GM21423 (cell line): ENCODE results near the gene SETD5.

ENCODE experiments used
- ATAC-seq: cut with Tn5 transposase; IDR thresholded peaks from one replicate; pipeline ENCODE4 v1.9.1; 2021; ENCODE audit warnings: mild to moderate bottlenecking, moderate library complexity; ENCODE audit not compliant: unreplicated experiment

SETD5 gene

DNA sequence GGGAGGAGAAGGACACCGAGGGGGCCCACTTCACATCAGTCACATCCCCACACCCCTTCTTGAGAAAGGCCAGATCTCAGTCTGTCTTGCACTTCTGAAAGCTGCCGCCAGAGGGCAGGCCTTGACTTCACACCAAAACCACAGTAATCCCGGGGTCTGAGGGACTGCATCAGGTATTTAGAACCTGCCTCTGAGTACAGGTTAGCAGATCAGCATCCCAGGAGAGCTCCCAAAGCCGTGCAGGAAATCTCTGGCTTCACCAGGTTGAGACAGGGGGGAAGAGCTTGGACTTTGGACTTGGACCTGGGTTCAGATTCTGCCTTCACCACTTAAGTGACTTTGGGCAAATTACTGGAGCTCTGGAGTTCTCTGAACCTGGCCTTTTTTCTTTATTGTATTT is 105.9 kb downstream of the SETD5 start:
- ATAC-seq: no peak

DNA sequence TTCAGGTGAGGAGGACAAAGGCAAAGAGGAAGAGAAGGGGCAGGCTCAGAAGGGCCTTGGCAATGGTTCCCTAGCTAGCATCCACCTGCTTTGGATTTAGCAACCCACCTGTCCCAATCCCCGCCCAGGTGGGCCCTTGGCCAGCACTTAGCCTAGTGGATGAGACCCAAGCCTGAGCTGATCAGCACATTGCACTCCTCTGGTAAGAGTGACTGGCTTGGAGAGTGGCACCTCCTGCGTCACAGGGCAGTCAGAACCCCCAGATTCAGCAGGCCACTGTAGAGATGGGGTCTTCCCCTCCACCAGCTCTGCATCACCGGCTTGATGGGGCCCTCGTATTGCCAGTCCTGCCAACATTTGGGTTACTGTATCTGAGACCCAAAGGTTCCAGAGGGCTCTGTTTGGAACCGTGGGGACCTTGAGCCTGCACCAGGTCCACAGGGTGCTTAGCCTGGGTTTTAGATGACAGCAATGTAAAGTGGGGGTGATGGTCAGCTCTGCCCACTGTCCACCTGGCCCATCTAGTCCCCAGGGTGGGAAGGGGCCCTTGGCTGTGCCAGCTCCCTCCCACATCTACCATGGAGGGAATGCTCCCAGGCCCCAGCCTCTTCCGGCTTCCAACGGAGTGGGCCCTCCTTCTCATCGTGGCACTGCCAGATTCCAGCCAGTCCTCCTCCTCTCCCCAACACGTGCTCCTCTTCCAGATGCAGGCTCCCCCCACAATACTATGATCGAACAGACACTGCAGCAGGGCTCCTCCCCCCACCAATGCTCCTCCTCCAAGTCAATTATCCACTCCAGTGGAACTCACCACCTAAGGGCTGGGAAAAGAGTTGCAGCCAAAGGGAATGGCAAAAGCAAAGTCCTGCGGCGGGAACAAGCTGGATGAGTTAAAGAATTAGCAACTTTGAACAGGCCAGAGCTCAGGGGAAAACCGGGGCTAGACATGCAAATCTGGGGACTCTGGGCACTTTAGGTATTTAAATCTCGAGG is 110.5 kb downstream of the SETD5 start:
- no peak for ATAC-seq

DNA sequence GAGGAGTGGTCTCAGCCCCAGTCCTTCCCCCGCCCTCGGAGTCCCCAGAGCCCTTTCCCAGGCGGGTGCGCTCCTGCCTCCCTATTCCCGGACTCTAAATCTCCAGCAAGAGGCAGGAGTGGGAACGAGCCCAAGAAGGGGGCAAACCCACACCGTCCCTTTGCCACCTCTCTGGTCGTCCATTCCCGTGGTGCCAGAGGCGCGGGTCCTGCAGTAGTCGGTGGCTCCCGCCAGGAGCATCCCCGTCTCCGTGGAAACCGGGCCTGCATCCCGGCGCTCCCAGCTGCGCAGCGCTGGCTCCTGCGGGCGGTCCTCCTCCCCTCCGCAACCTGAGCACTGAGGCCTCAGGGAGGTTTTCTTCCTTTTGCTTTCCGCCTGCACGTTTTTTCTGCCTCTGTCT is 111.4 kb downstream of the SETD5 start:
- no peak for ATAC-seq

DNA sequence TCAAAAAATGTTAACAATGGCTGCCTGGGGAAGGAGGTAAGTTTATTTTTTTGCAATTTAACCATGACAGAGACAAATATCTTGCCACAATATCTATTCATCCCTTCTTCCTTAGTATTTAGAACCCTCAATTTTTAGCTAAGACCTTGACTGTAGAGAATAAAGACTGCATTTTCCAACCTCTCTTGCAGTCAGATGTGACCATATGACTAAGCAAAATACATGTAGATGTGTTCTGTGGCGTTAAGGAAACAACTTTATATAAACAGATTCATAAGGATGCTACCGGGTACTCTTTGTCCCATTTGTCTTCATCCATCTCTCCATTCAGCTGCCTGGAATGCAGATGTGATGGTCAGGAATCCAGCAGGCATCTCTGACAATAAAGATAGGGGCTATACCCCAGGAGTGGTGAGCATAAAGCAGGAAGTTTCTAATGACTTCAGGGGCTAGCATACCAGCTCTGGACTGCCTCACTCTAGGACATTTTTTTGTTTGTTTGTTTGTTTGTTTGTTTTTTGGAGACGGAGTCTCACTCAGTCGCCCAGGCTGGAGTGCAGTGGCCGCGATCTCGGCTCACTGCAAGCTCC is 115.1 kb downstream of the SETD5 start:
- no peak for ATAC-seq

DNA sequence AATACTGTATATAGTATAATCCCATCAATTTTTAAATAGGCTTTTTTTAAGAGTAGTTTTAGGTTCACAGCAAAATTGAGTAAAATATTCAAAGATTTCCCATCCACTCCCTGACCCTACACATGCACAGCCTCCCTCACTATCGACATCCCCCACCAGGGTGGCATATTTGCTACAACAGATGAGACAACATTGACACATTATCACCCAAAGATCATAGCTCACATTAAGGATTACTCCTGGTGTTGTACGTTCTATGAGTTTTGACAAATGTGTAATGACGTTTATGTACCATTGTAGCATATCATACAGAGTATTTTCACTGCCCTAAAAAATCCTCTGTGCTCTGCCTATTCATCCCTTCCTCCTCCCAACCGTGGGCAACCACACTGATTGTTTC is 116.9 kb downstream of the SETD5 start:
- no peak for ATAC-seq

DNA sequence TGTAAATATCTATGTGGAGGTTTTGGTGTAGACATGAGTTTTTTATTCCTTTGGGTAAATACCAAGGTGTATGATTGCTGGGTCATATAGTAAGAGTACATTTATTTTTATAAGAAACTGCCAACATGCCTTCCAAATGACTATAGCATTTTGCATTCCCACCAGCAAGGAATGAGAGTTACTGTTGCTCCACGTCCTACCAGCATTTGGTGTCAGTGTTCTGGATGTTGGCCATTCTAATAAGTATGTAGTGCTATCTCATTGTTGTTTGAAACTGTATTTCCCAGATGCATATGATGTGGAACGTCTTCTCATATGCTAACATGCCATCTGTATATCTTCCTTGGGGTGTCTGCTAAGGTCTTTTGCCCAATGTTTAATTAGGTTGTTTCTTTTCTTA is 117.5 kb downstream of the SETD5 start:
- ATAC-seq: no peak

DNA sequence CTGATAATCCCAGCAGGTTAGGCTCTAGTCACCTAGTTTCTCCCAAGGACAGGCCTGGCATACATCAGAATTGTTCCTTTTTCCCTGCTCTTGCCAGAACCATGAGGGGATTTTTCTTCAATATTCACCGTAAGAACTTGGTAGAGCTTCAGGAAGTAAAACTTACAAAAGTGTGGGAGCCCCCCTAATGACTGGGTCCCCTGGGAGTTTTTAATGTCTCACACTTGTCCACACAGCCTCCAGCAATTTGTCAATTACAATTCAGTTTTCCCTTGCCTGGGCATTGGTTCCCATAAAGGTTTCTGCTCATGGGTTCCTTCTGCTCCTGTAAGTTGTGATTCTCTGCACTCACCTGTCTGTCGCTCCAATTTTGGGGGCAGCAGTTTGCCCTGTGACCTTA is 127.7 kb downstream of the SETD5 start:
- no peak for ATAC-seq
